Hepatocyte (in vitro differentiated cells): ENCODE results near the gene TOX2.

Experiments
- CTCF ChIP-seq: fragments of 200-600 bp; sonication (generic); IDR thresholded peaks from 2 replicates; pipeline ENCODE4 v1.5.1; 2016; ENCODE audit warnings: antibody characterized with exemption, mild to moderate bottlenecking; ENCODE audit not compliant: poor library complexity
- EZH2 ChIP-seq: fragments of 200-600 bp; sonication (generic); IDR thresholded peaks from 2 replicates; pipeline ENCODE4 v1.6.1; 2016; ENCODE audit warnings: antibody characterized with exemption, mild to moderate bottlenecking, borderline replicate concordance

DNA sequence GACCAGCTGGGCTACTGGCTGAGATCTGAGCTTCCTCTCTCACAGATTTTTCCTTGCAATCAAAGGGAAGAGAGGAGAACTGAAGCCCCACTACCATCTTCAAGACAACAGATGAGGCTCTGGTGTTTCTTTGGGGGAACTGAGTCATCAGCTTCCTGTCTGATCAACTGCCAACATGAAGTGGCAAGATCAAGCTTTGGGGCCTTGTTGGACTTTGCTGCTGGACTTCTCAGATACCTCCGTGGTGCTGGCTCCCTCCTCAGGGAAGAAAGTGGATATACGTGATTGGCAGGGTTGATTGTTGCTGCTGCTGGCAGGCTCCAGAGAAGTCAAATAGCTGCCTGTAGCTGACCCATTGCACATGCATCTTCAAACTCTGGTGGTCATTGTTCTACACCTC, 3.6 kb upstream of the TOX2 start:
- no peak for TF ChIP-seq CTCF
- TF ChIP-seq EZH2 = no peak
